Right lobe of liver (tissue), 6 donors: ENCODE data around the gene DAP. TPM values are rescaled to one million over a fixed set of nuclear protein-coding genes. Genes with fewer than 3 reads are reported as not detected.

Source experiments
- ATAC-seq, 4 donors: fragments of 200-7000 bp; cut with Tn5 transposase; one replicate each; pipeline ENCODE4 v1.9.1; 2020; ENCODE audit warnings: mild to moderate bottlenecking in 4 of 4, moderate library complexity in 4 of 4
- DNase-seq, 3 donors: peaks; one replicate each; pipeline ENCODE4 v3.0.0-alpha.2; 2020
- H3K27ac ChIP-seq, 3 donors: fragments of 200-600 bp; one replicate each; pipeline ENCODE4 v1.8.0; 2022
- H3K27me3 ChIP-seq, 2 donors: fragments of 200-600 bp; one replicate each; pipeline ENCODE4 v1.8.0; 2022
- H3K36me3 ChIP-seq, 4 donors: fragments of 200-600 bp; sonication (generic) in 1 of 4; one replicate each; pipeline versions ENCODE4 v1.5.1 to v1.8.0; 2017 to 2022; ENCODE audit warnings: control low read depth in 1 of 4
- H3K4me1 ChIP-seq, 4 donors: fragments of 200-600 bp; sonication (generic) in 1 of 4; one replicate each; pipeline versions ENCODE4 v1.5.1 to v1.8.0; 2017 to 2022; ENCODE audit warnings: control low read depth in 1 of 4
- H3K4me3 ChIP-seq, 3 donors: fragments of 200-600 bp; one replicate each; pipeline ENCODE4 v1.8.0; 2022
- H3K9me3 ChIP-seq, 4 donors: fragments of 200-600 bp; sonication (generic) in 1 of 4; one replicate each; pipeline versions ENCODE4 v1.5.1 to v1.8.0; 2017 to 2022; ENCODE audit warnings: control low read depth in 1 of 4
- CTCF ChIP-seq, 4 donors: fragments of 200-600 bp in 3 of 4; fragments of 450-650 bp in 1 of 4; IDR thresholded peaks; one replicate each; pipeline versions ENCODE4 v1.5.1 to v1.8.0; 2016 to 2022; ENCODE audit warnings: antibody characterized with exemption in 4 of 4, mild to moderate bottlenecking in 2 of 4
- POLR2A ChIP-seq: fragments of 450-650 bp; IDR thresholded peaks from one replicate; pipeline ENCODE4 v1.6.1; 2017; ENCODE audit warnings: antibody characterized with exemption, mild to moderate bottlenecking
- WGBS: methylation state at CpG from one replicate; pipeline ENCODE4 v1.1.6; 2018; ENCODE audit warnings: low coverage, low lambda C conversion rate; ENCODE audit not compliant: insufficient coverage; ENCODE audit errors: missing lambda C conversion rate; 5-methylcytosine and 5-hydroxymethylcytosine counted together
- intact Hi-C, 2 donors: fragments of 100-400 bp; cut with DNase I; formaldehyde crosslinking; loops; one replicate each; pipeline versions ENCODE4 v1.11.2 to v1.14.1; 2022
- total RNA-seq, 6 experiments: library from RNA; depleted of rRNA in 2 of 6; stranded (reverse); fragments of >200 nt in 2 of 6; fragmentation: NEBNext Ultra II Directional in 3 of 6; extraction: Animal tissue kit (Norgen Biotek cat#: 25700) in 3 of 6; gene quantifications; one replicate each; pipeline versions ENCODE4 v1.1.0 to v1.2.4, GENCODE V29; 2016 to 2023
- donor health status: DM: no; HTN: yes; CAD: no.
- donor health status: DM: no; HTN: no; CAD: no.
- donor health status: DM: no; HTN: no; CAD: no.
- donor health status: DM: no; HTN: yes; CAD: no.
- donor health status: DM: no; HTN: yes; CAD: no.

The DAP gene
- total RNA-seq, 6 experiments from 2014 or later = 97.0 to 126 (median 104) TPM

DNA sequence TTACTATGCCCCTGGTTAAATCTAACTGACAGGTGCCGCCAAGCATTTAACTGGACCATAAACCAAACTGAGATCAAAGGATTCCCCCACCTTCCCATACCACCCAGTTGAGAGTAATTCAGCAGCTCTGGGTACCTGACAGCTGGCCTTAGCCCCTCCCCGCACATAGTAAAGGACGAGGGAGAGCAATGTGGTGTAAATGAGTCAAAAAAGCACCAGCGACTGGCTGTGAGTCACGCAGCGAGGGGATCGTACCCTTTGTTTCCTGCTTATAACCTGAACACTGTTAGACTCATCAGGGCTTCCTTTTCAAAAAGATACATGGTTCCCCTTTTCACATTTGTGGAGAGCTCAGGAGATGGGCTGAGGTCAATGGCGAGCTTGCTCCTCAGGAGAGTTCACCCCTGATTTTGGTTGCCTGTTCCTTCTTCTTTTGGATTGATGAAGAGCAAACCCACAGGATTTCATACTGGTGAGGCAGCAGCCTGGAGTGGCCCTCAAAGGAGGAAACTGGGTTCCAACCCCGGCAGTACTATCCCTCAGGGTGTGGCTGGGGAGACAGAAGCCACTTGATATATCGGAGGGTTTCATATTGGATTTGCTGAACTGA lies 125.7 kb downstream of the DAP start:
- no peak overlapping the region for H3K27ac ChIP-seq
- no peak overlapping the region for H3K4me3 ChIP-seq
- TF ChIP-seq CTCF (IDR thresholded peaks at IDR 0.05) (no peak), POLR2A (no peak)
- H3K27me3 ChIP-seq = no peaks in the 10 kb centered on the region
- WGBS = 40% methylated on average over 10 of the region's 10 CpGs
- no peaks in the 10 kb centered on the region for H3K9me3 ChIP-seq
- no peaks in the 10 kb centered on the region for H3K36me3 ChIP-seq
- ATAC-seq (peak in 2 of 4 donors; percentile 13 to 17), DNase-seq (no peak)
- intact Hi-C loops = no loop called here
- no peaks in the 10 kb centered on the region for H3K4me1 ChIP-seq

DNA sequence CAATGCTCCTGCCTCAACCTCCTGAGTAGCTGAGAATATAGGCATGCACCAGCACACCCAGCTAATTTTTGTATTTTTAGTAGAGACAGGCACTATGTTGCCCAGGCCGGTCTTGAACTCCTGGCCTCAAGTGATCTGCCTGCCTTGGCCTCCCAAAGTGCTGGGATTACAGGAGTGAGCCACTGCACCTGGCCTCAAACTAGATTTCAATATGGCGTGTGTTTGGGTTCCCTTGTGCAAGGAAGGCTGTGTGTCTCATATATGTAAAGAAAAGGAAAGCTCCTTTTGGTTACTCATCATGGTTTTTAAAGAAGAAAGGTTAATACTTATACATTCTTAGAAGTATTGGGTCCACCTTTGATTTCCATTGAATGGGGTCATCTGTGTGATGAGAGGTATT lies 126.5 kb downstream of the DAP start:
- H3K27ac ChIP-seq = no peak overlapping the region
- TF ChIP-seq POLR2A (no peak), CTCF (IDR thresholded peaks at IDR 0.05) (no peak)
- H3K36me3 ChIP-seq = no peaks in the 10 kb centered on the region
- DNase-seq (no peak), ATAC-seq (no peak)
- no peaks in the 10 kb centered on the region for H3K9me3 ChIP-seq
- H3K4me3 ChIP-seq = no peak overlapping the region
- intact Hi-C loops = no loop called here
- no peaks in the 10 kb centered on the region for H3K4me1 ChIP-seq
- no peaks in the 10 kb centered on the region for H3K27me3 ChIP-seq
- 83% methylated on average over 1 of the region's 2 CpGs for WGBS

GRCh38 chr5:10634050-10634449 lies 127.0 kb downstream of the DAP start:
- no peak for ATAC-seq
- DNase-seq = no peak
- H3K9me3 ChIP-seq = no peaks in the 10 kb centered on the region
- WGBS = 52% methylated on average over 3 of the region's 4 CpGs
- H3K4me1 ChIP-seq = no peaks in the 10 kb centered on the region
- intact Hi-C loops = no loop called here
- no peak for TF ChIP-seq CTCF (IDR thresholded peaks at IDR 0.05)
- no peak for TF ChIP-seq POLR2A
- no peaks in the 10 kb centered on the region for H3K27me3 ChIP-seq
- H3K27ac ChIP-seq = no peak overlapping the region
- H3K4me3 ChIP-seq = no peak overlapping the region
- no peaks in the 10 kb centered on the region for H3K36me3 ChIP-seq

DNA sequence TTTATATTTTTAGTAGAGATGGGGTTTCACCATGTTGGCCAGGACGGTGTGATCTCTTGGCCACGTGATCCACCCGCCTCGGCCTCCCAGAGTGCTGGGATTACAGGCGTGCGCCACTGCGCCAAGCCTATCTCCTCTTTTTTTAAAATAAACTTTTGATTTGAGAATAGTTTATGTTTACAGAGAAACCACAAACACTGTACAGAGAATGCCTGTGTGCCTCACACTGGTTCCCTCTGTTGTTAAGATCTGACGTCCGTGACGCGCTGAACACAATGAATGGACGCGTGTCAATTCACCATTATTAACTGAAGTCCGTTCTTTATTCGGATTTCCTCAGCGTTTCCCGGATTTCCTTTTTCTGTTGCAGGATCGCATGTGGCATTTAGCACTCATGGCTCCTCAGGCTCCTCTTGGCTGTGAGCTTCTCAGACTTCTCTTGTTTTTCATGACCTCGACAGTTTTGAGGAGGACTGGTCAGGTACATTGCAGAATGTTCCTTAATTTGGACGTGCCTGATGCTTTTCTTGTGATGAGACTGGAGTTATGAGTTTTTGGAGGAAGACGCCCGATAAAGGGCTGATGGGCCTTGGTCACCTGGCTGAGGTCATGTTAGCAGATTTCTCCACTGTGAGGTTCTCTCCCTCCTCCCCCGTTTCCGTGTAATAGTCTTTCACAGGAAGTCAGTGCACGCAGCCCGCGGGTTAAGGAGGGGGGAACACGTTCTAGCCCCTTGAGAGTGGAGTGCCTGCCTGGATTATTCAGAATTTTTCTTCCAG lies 127.6 kb downstream of the DAP start:
- 54% methylated on average over 28 of the region's 28 CpGs for WGBS
- intact Hi-C loops = no loop called here
- Histone ChIP-seq H3K4me1 (no peaks in the 10 kb centered on the region), H3K27ac (no peak overlapping the region), H3K9me3 (no peaks in the 10 kb centered on the region), H3K36me3 (no peaks in the 10 kb centered on the region), H3K4me3 (no peak overlapping the region), H3K27me3 (no peaks in the 10 kb centered on the region)
- ATAC-seq (peak in 2 of 4 donors; percentile 17 to 29), DNase-seq (no peak)
- TF ChIP-seq CTCF (IDR thresholded peaks at IDR 0.05) (no peak), POLR2A (no peak)
